ENCODE results near the gene CT45A1. TPM values are rescaled to one million over a fixed set of nuclear protein-coding genes. Genes with fewer than 3 reads are reported as not detected.
"Not testable (repeated sequence)": the region's sequence is repeated elsewhere in the genome, so short reads cannot be mapped to it uniquely, and the experiment has no call there.

The CT45A1 gene
- not detected for total RNA-seq
- long read RNA-seq: 0 reads

GRCh38 chrX:135713183-135713689, at the start of gene CT45A1:
Gene CT45A1, plus strand, starts transcription at chrX:135713639. Its CDS starts 5,302 bp downstream, at chrX:135718941.
- DNase-seq; intact Hi-C loops (cut with DNase I); ATAC-seq (ENCODE audit: poor library complexity): not testable (repeated sequence)

GRCh38 chrX:135672979-135673378, 40.5 kb upstream of the CT45A1 start:
- ATAC-seq (ENCODE audit: poor library complexity); DNase-seq; intact Hi-C loops (cut with DNase I): not testable (repeated sequence)

GRCh38 chrX:135688137-135688536, 25.3 kb upstream of the CT45A1 start:
- DNase-seq: no peak
- intact Hi-C loops (cut with DNase I): no loop called here
- ATAC-seq (ENCODE audit: poor library complexity): no peak

- DNase-seq (no peak), ATAC-seq (ENCODE audit: poor library complexity) (no peak)
- intact Hi-C loops (cut with DNase I): no loop called here
Measured at GRCh38 chrX:135695471-135695870, 18.0 kb upstream of the CT45A1 start.

- ATAC-seq (ENCODE audit: poor library complexity): no peak
- intact Hi-C loops (cut with DNase I): no loop called here
- DNase-seq: no peak
Measured at GRCh38 chrX:135697601-135698000, 15.8 kb upstream of the CT45A1 start.

- intact Hi-C loops (cut with DNase I): no loop called here
- ATAC-seq (ENCODE audit: poor library complexity) (peak; percentile 76), DNase-seq (no peak)
Measured at GRCh38 chrX:135698924-135699323, 14.5 kb upstream of the CT45A1 start.

- intact Hi-C loops (cut with DNase I): no loop called here
- ATAC-seq (ENCODE audit: poor library complexity) (no peak), DNase-seq (no peak)
Measured at GRCh38 chrX:135707880-135708279, 5.6 kb upstream of the CT45A1 start.

GRCh38 chrX:135713795-135714194, 356 bp downstream of the CT45A1 start:
- intact Hi-C loops (cut with DNase I): no loop called here
- DNase-seq (no peak), ATAC-seq (ENCODE audit: poor library complexity) (no peak)

GRCh38 chrX:135734666-135735065, 21.2 kb downstream of the CT45A1 start:
- DNase-seq; intact Hi-C loops (cut with DNase I); ATAC-seq (ENCODE audit: poor library complexity): not testable (repeated sequence)

- no peak for DNase-seq
- intact Hi-C loops (cut with DNase I): no loop called here
- ATAC-seq (ENCODE audit: poor library complexity): no peak
Measured at GRCh38 chrX:135737366-135738071, 24.1 kb downstream of the CT45A1 start.

- DNase-seq: peak; percentile 31
- intact Hi-C loops (cut with DNase I): no loop called here
- no peak for ATAC-seq (ENCODE audit: poor library complexity)
Measured at GRCh38 chrX:135740681-135741149, 27.3 kb downstream of the CT45A1 start.

- intact Hi-C loops (cut with DNase I): no loop called here
- DNase-seq (no peak), ATAC-seq (ENCODE audit: poor library complexity) (no peak)
Measured at GRCh38 chrX:135741192-135741715, 27.8 kb downstream of the CT45A1 start.

GRCh38 chrX:135744739-135745138, 31.3 kb downstream of the CT45A1 start:
- ATAC-seq (ENCODE audit: poor library complexity); DNase-seq; intact Hi-C loops (cut with DNase I): not testable (repeated sequence)

- DNase-seq; intact Hi-C loops (cut with DNase I); ATAC-seq (ENCODE audit: poor library complexity): not testable (repeated sequence)
Measured at GRCh38 chrX:135768091-135768490, 54.7 kb downstream of the CT45A1 start, which contains the start of gene CT45A3. Gene CT45A3, minus strand, starts transcription at chrX:135768191. Its CDS starts 3,747 bp downstream, at chrX:135764444.

Other genes starting within 250 kb of the CT45A1 start
- gene INTS6L, start 193.0 kb upstream of the CT45A1 start, total RNA-seq: 2.4 TPM
- not detected for gene CT45A3, start 54.6 kb downstream of the CT45A1 start, total RNA-seq
- gene CT45A5, start 71.9 kb downstream of the CT45A1 start, total RNA-seq: not detected
- gene CT45A6, start 89.1 kb downstream of the CT45A1 start, total RNA-seq: not detected
- not detected for gene CT45A2, start 106.4 kb downstream of the CT45A1 start, total RNA-seq
- not detected for gene CT45A7, start 123.6 kb downstream of the CT45A1 start, total RNA-seq
- gene CT45A8, start 140.9 kb downstream of the CT45A1 start, total RNA-seq: not detected
- gene CT45A9, start 158.2 kb downstream of the CT45A1 start, total RNA-seq: not detected
- gene CT45A10, start 179.8 kb downstream of the CT45A1 start, total RNA-seq: not detected
- gene SAGE1, start 180.1 kb downstream of the CT45A1 start, total RNA-seq: not detected

Data from Right ventricle myocardium superior (tissue), 1 donor.